GM21528 (cell line): Measurements from ENCODE around the gene HDAC3.
A peak's percentile ranks its signal among the peaks of the same experiment; 100 is the strongest.

Experiments
- ATAC-seq: cut with Tn5 transposase; IDR thresholded peaks from one replicate; pipeline ENCODE4 v1.9.1; 2021; ENCODE audit warnings: mild to moderate bottlenecking, moderate library complexity; ENCODE audit not compliant: unreplicated experiment, low FRiP score

The HDAC3 gene

DNA sequence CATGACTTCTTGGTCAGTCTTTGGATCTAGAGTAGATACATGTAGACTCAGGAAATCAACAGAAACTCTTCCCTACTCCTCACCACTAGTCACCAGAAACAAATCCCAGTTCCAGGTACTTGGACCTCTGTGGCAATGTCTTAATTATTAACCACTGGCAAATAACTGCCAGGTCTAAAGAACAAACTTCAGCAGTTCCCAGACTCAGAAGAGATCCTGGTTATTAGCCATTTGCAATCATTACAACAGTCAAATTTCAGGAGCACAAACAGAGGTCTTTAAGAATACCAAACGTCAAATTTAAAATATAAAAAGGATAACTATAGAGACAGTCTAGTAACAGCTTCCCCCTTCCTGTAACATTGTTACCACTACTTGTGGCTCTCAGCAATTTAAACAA is 28.1 kb downstream of the HDAC3 start:
- no peak for ATAC-seq

- no peak for ATAC-seq
Observed at GRCh38 chr5:141608046-141608445, 28.6 kb downstream of the HDAC3 start.

GRCh38 chr5:141605523-141606277 is 30.9 kb downstream of the HDAC3 start:
- ATAC-seq, result peak; percentile 97

GRCh38 chr5:141603923-141604717 is 32.5 kb downstream of the HDAC3 start:
- no peak for ATAC-seq

- no peak for ATAC-seq
Observed at GRCh38 chr5:141602606-141603005, 34.0 kb downstream of the HDAC3 start.

GRCh38 chr5:141598391-141599345 is 38.0 kb downstream of the HDAC3 start:
- no peak for ATAC-seq

GRCh38 chr5:141597814-141598213 is 38.8 kb downstream of the HDAC3 start:
- ATAC-seq, result no peak

- ATAC-seq, result no peak
Observed at GRCh38 chr5:141597394-141597793, 39.3 kb downstream of the HDAC3 start.

DNA sequence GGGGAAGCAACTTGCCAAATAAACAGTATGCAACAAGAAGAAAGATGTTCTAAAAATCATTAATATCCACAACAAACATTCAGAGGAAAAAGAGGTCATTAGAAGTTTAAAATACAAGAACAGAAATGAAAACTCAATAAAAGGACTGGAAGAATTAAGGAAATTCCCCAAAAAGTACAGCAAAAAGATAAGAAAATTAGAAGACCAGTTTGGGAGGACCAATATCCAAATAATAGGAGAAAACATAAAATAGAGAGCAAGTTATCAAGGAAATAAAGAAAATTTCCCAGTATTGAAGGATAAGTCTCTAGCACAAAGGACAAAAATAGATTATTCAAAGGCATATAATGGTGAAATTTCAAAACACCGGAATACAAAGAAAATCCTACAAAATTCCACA is 39.8 kb downstream of the HDAC3 start:
- no peak for ATAC-seq

DNA sequence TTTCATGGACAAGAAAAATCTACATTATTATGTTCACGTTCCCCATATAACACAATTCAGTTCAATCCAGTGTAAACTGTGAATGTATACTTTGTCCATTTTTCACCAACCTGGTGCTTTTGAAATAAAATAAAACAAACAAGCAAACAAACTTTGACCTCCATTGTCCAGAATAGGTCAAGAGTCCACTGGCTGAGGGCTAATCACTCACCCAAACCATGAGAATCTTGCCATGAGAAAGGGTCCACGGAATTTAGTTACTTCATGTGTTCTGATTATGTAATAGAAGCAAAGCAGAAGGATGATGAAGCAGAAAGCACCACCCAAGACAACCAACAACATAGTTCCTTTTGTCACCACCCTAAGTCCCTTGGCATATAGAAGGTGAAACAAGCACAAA is 46.5 kb downstream of the HDAC3 start:
- ATAC-seq, result no peak

GRCh38 chr5:141586246-141586645 is 50.4 kb downstream of the HDAC3 start:
- no peak for ATAC-seq

- ATAC-seq, result no peak
Observed at GRCh38 chr5:141585594-141585993, 51.1 kb downstream of the HDAC3 start.

- ATAC-seq, result no peak
Observed at GRCh38 chr5:141574122-141574510, 62.5 kb downstream of the HDAC3 start.

DNA sequence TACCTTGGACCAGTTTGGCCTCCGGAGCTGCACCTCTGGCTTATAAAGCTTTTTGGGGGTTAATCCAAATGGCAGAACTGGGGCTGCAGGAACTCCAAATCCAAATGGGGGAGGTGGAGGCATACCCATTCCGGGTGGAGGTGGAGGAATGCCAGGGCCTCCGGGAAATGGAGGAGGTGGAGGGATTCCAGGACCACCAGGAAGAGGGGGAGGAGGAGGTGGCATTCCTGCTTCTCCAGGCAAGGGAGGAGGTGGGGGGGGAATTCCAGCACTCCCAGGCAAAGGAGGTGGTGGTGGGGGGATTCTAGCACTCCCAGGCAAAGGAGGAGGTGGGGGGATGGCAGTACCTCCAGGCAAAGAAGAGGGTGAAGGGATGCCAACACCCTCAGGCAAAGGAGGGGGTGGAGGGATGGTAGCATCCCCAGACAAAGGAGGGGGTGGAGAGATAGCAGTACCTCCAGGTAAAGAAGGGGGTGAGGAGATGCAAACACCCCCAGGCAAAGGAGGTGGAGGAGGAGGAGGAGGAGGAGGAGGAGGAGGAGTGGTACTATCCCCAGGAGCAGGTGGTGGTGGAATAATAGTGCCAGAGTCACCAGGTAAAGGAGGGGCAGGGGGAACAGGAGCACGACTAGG is 63.0 kb downstream of the HDAC3 start:
- ATAC-seq, result no peak
